ENCODE measurements around the gene ATG4C. TPM values are rescaled to one million over a fixed set of nuclear protein-coding genes. Genes with fewer than 3 reads are reported as not detected.

ATG4C gene
- total RNA-seq, 1 experiment from 2014 or later: 13.1 TPM

DNA sequence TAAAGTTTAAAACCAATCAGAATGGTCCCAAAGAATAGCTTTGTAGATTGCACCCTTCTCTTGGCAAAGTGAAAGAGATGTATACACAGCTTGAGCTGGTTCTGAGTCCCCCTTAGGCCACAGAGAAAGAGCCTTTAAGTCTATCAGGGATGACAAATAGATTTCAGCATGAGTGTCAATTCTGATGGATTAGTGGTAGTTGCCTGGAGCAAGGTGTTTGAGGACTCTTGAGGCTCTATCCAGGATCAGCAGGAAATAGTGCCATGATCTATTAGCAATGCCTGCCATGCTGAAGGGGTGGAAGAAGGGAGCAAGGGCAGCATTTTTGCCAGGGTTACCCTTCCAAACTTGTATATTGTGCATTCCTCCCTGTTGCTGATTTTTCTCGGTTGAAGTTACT is 116.6 kb downstream of the ATG4C start:
- no peak overlapping the region for H4K8ac ChIP-seq (replicated peaks; ENCODE audit: insufficient read length, low read depth, low read length)
- no peak overlapping the region for H2BK120ac ChIP-seq (ENCODE audit: low read depth, low read length, poor library complexity, severe bottlenecking)
- no peak overlapping the region for H3K9ac ChIP-seq (ENCODE audit: extremely low read depth, insufficient read length, low read length)
- H3K27ac ChIP-seq (ENCODE audit: insufficient read length, low read depth, low read length): no peak overlapping the region
- no peak overlapping the region for H3K56ac ChIP-seq (ENCODE audit: insufficient read length, low read depth, low read length)
- H3K4me1 ChIP-seq (ENCODE audit: insufficient read depth, low read length): no peaks in the 10 kb centered on the region
- peaks cover 4 to 10% of the 10 kb centered on the region in 2 experiments for H3K4me1 Mint-ChIP-seq
- no peak overlapping the region for H3T11ph ChIP-seq (ENCODE audit: low read length)
- H4K5ac ChIP-seq (ENCODE audit: insufficient read length, low read depth, low read length): no peak overlapping the region
- H2BK15ac ChIP-seq (ENCODE audit: low read depth, low read length): no peak overlapping the region
- peaks cover 3% of the 10 kb centered on the region; the same call in 1 of the 2 replicates for H3K27me3 Mint-ChIP-seq (ENCODE audit: low read depth)
- no peak overlapping the region for H2AK5ac ChIP-seq (ENCODE audit: insufficient read length, low read length)
- no peaks in the 10 kb centered on the region for H4K20me1 ChIP-seq (ENCODE audit: control insufficient read depth, insufficient read depth, insufficient read length)
- no CpG with 5 or more reads among the region's 1 CpG for WGBS (ENCODE audit: extremely low coverage, insufficient read length, low lambda C conversion rate)
- H3K27me3 ChIP-seq (ENCODE audit: insufficient read depth, low read length): no peaks in the 10 kb centered on the region
- no peak overlapping the region for H3K18ac ChIP-seq (ENCODE audit: insufficient read length, low read depth, low read length)
- no peak overlapping the region for H3K4ac ChIP-seq (ENCODE audit: low read depth, low read length)
- H2BK20ac ChIP-seq (ENCODE audit: low read depth, low read length, poor library complexity, severe bottlenecking): no peak overlapping the region
- DNase-seq: no peak
- no peak overlapping the region for H2BK5ac ChIP-seq (ENCODE audit: insufficient read length, low read length)
- H3K23ac ChIP-seq (ENCODE audit: insufficient read length, low read depth, low read length): no peak overlapping the region
- no peaks in the 10 kb centered on the region for H3K36me3 Mint-ChIP-seq (ENCODE audit: insufficient read depth in 1 of 3, low read depth in 3 of 3)
- no peaks in the 10 kb centered on the region for H3K23me2 ChIP-seq (ENCODE audit: insufficient read length, low read depth, low read length, poor library complexity, severe bottlenecking)
- no peaks in the 10 kb centered on the region for H3K9me3 Mint-ChIP-seq
- H3K4me2 ChIP-seq (ENCODE audit: insufficient read depth, insufficient read length, low read length): no peak overlapping the region
- H3K79me2 ChIP-seq (ENCODE audit: insufficient read depth, low read length): no peaks in the 10 kb centered on the region
- no peak overlapping the region for H3K14ac ChIP-seq (ENCODE audit: insufficient read depth, low read length)
- no peak overlapping the region for H2BK12ac ChIP-seq (ENCODE audit: insufficient read length, low read depth, low read length)
- no peaks in the 10 kb centered on the region for H3K79me1 ChIP-seq (ENCODE audit: insufficient read depth, low read depth, low read length, poor library complexity, severe bottlenecking)
- no peaks in the 10 kb centered on the region for H3K9me3 ChIP-seq (ENCODE audit: control insufficient read depth, low read depth, low read length)
- H2AFZ ChIP-seq (ENCODE audit: low read length): no peak overlapping the region
- H4K91ac ChIP-seq (ENCODE audit: insufficient read length, low read depth, low read length): no peak overlapping the region
- TF ChIP-seq, protein P1, sequence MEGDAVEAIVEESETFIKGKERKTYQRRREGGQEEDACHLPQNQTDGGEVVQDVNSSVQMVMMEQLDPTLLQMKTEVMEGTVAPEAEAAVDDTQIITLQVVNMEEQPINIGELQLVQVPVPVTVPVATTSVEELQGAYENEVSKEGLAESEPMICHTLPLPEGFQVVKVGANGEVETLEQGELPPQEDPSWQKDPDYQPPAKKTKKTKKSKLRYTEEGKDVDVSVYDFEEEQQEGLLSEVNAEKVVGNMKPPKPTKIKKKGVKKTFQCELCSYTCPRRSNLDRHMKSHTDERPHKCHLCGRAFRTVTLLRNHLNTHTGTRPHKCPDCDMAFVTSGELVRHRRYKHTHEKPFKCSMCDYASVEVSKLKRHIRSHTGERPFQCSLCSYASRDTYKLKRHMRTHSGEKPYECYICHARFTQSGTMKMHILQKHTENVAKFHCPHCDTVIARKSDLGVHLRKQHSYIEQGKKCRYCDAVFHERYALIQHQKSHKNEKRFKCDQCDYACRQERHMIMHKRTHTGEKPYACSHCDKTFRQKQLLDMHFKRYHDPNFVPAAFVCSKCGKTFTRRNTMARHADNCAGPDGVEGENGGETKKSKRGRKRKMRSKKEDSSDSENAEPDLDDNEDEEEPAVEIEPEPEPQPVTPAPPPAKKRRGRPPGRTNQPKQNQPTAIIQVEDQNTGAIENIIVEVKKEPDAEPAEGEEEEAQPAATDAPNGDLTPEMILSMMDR (conservative IDR thresholded peaks at IDR 0.05): no peak
- no peak overlapping the region for H3K4me3 Mint-ChIP-seq
- H3K27ac Mint-ChIP-seq: no peak overlapping the region

Data from H9 (cell line).